ENCODE measurements around the gene SPON1. TPM values are rescaled to one million over a fixed set of nuclear protein-coding genes. Genes with fewer than 3 reads are reported as not detected.

Gene SPON1
- total and polyA plus RNA-seq, 9 donors, result 11.9 to 112 (median 56.4) TPM

- H3K27me3 ChIP-seq, result no peaks in the 10 kb centered on the region
- TF ChIP-seq CTCF (IDR thresholded peaks at IDR 0.05) (no peak), POLR2A (IDR thresholded peaks at IDR 0.05) (no peak), EP300 (IDR thresholded peaks at IDR 0.05) (no peak)
- 61 to 81% (median 81%) methylated on average over 6 of the region's 6 CpGs for WGBS, 3 donors
- H3K36me3 ChIP-seq, result peaks cover 2% of the 10 kb centered on the region
- no peaks in the 10 kb centered on the region for H3K4me1 ChIP-seq (ENCODE audit: insufficient read depth)
- no peak overlapping the region for H3K27ac ChIP-seq
- no peaks in the 10 kb centered on the region for H3K9me3 ChIP-seq
- no peak for DNase-seq
- no peak overlapping the region for H3K4me3 ChIP-seq
- intact Hi-C loops (cut with DNase I), result no loop called here
Measured at GRCh38 chr11:14267861-14268635, 305.5 kb downstream of the SPON1 start.

DNA sequence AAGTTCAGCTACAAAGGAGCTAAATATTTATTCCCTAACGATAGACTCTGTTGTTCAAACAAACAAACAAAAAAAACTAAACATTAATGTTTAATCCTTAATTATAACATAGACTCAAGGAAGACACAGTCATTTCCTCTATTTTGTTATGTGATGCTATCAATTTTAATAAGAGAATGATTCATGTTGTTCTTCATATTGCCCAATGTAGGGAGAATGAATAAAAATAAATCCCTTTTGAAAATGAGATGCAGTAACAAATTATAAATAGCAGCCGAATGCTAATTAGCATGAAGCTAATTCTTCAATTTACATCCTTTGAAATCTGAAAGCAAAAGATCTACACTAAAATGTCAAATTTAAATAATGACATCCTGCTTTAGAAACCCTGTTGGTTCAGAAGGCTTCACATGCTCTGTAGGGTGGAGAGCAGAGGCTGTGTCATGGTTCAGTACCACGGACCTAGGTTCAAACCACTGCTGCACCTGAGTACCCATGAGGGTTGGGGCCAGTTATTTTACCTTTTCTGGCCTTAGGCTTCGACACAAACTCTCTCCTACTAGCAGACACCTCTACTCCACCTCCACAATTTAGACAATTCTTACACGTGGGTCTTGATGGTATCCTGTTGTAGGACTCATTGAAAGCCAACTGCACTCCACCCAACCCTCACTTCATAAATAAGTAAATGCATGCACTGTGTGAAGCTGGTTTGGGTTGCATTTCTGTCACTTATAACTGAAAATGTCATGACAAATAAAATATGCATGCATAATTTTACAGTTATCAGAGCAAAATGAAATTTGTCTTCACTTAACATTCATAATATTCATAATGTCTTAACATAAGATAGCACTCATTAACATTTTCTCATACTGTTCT, 307.4 kb downstream of the SPON1 start:
- H3K27ac ChIP-seq, result no peak overlapping the region
- no peaks in the 10 kb centered on the region for H3K36me3 ChIP-seq
- H3K4me1 ChIP-seq (ENCODE audit: insufficient read depth), result no peaks in the 10 kb centered on the region
- no peak for TF ChIP-seq EP300 (IDR thresholded peaks at IDR 0.05)
- no peak for TF ChIP-seq POLR2A (IDR thresholded peaks at IDR 0.05)
- TF ChIP-seq CTCF (IDR thresholded peaks at IDR 0.05), result no peak
- H3K27me3 ChIP-seq, result no peaks in the 10 kb centered on the region
- DNase-seq, result no peak
- H3K9me3 ChIP-seq, result no peaks in the 10 kb centered on the region
- H3K4me3 ChIP-seq, result no peak overlapping the region
- intact Hi-C loops (cut with DNase I), result no loop called here
- 64 to 75% (median 69%) methylated on average over 5 of the region's 5 CpGs for WGBS, 3 donors

DNA sequence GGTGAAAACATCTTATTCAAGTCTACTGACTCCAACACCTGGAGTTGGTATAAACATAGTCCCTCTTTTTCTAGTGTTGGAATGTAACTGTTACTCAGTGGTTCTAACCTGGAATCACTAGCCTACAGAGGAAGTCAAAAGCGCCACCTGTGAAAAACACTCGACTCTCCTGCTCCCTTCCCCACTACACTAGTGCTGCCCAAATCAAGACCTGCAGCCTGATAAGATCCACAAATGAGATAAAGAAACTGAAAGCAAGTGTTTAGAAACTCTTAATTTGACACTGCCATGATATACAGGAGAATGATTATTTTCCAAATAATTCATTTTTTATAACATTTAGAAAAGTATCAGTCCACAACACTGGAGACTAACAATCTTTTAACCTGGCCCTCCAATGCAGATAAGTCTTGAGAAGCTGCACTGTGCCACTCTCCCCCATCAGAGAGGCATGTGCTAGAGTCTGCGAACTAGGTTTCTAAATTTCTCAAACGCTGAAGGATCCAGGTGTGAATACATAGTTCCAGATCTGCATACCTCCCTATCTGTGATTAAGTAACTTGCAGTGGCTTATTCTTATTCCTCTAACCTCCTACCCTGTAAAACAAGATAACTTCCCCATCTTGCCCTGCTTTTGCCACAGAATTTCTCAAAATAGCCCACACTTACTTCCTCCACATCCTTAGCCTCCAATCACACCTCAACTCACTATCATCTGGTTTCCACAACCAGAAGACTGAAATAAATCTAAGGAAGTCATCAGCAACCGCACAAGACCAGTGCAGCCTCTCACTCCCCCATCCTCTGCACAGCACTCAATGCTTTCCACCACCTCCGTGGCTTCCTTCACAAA, 308.4 kb downstream of the SPON1 start:
- no peaks in the 10 kb centered on the region for H3K9me3 ChIP-seq
- WGBS, 3 donors, result 64 to 68% (median 68%) methylated on average over 6 of the region's 6 CpGs
- H3K27me3 ChIP-seq, result no peaks in the 10 kb centered on the region
- H3K27ac ChIP-seq, result no peak overlapping the region
- no peaks in the 10 kb centered on the region for H3K4me1 ChIP-seq (ENCODE audit: insufficient read depth)
- no peaks in the 10 kb centered on the region for H3K36me3 ChIP-seq
- TF ChIP-seq POLR2A (IDR thresholded peaks at IDR 0.05), result no peak
- no peak for TF ChIP-seq EP300 (IDR thresholded peaks at IDR 0.05)
- no peak for TF ChIP-seq CTCF (IDR thresholded peaks at IDR 0.05)
- no peak for DNase-seq
- H3K4me3 ChIP-seq, result no peak overlapping the region
- intact Hi-C loops (cut with DNase I), result no loop called here

DNA sequence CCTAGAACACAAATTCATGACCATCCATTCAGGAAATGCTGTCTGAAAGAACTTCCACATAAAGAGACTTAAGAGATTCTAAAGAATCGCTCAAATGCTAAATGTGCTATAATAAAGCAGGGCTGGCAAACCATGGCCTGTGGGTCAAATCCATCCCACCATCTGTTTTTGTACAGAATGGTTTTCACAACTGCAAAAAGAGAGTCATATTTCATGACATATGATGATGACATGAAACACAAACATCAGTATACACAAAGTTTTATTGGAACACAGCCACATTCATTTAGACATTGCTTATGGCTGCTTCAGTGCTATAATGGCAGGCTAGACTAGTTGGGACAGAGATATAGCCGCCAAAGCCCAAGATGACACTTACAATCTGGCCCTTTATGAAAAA, 311.4 kb downstream of the SPON1 start:
- intact Hi-C loops (cut with DNase I), result no loop called here
- DNase-seq, result no peak

More for the DNA sequence above, 311.4 kb downstream of the SPON1 start:
- no peak overlapping the region for H3K27ac ChIP-seq
- TF ChIP-seq CTCF (IDR thresholded peaks at IDR 0.05) (no peak), POLR2A (IDR thresholded peaks at IDR 0.05) (no peak), EP300 (IDR thresholded peaks at IDR 0.05) (no peak)
- no peaks in the 10 kb centered on the region for H3K4me1 ChIP-seq (ENCODE audit: insufficient read depth)
- H3K4me3 ChIP-seq, result no peak overlapping the region
- no peaks in the 10 kb centered on the region for H3K9me3 ChIP-seq
- no peaks in the 10 kb centered on the region for H3K27me3 ChIP-seq
- H3K36me3 ChIP-seq, result no peaks in the 10 kb centered on the region
- 89 to 97% (median 96%) methylated on average over 2 of the region's 2 CpGs for WGBS, 3 donors

Measured in ovary (tissue), 9 donors.